NCI-H2227 (cell line): ENCODE data around the gene LRMDA.
"Not testable (repeated sequence)": the region's sequence is repeated elsewhere in the genome, so short reads cannot be mapped to it uniquely, and the experiment has no call there.

Source experiments
- DNase-seq: peaks from one replicate; lab custom pipeline; 2025; ENCODE audit not compliant: unreplicated experiment; lab: John Stamatoyannopoulos, UW

LRMDA gene

DNA sequence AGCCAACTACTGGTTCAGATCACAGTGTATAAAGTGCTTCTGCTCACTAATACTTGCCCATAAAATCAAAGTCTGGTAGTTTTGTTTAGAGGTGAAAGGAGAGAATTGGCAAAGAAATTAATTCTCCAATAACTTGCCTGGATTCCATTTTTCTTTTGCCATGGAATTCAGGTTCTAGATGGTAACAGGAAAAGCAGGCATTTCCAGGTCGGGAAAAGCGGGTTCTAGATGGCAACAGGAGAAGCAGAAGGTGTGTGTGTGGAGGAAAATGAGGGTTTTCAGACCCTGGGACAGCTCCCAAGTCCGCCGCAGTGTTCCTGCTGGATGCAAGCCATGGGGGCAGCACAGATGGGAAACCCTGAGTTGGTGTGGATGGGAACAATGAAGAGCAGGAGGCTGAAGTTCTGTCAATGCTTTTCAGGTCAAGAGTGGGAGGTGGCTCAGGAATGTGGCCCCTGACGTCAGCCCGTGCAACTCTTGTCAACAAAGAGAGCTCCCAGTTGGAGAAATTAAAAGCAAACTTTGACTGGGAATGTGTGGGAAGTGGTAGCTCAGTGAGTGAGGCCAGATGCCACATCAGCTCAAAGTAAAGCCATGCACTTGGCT lies 696.7 kb downstream of the LRMDA start:
- DNase-seq: no peak

DNA sequence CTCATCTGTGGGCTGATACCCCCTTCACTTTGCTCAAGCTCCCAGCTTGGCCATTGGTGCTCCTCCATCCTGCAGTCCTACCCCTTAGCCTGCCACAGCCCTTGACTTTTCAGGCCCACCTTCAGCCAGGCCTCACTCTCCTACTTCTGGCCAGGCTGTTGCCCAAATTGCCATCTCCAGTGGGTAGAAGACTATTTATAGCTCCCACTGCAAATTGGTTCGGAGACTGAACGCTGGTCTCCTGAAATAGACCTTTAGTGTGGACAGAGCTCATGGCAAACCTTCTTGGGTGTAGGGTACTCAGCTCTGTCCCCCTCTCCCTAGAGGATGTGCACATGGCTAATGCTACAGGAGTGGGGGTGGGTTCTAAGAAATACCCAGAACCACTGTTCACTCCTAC lies 697.8 kb downstream of the LRMDA start:
- DNase-seq: no peak

DNA sequence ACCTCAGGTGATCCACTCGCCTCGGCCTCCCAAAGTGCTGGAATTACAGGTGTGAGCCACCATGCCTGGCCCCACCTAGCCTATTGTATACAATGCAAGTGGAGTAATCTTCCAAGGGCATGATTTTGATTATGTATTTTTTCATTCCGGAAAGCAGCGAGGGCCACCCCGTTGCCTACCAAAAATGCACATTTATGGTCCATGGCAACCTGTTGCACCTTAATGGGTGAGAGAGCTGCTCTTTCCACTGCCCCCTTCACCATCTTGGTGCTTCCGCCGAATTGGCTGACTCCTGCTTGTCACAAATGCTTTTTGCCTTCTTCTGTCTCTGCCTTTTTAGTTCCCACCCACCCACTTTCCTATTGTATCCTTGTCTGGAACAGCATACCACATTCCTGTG lies 699.5 kb downstream of the LRMDA start:
- DNase-seq: no peak

DNA sequence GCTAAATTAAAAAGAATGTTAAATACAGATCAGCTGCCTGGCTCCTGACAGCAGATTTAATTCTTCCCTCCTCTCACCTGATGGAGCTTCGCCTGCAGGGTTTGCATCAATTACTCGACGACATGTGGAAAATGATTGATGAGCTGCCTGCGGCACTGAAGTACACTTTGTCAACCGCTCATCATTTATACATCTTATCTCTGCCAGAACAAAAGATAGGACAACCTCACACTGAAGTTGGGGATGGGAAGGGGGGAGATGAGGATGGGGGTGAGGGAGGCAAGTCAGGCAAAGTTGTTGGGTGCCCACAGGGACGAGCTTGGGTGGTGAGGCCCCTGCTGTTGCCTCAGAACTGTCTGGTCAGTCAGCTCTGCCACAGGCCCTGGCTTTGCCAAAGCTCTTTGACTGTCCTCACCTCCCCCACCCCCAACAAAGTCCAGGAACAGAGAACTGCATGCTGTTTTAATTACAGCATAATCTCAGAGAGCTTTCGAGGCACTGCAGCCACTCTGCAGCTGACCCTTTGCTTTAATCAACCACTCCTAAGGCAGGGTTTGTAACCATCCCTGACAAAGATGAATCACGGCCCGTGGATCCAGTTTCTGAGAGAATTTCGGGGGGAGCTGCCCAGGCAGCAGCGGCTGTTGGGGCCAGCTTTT lies 702.3 kb downstream of the LRMDA start:
- peak; percentile 67 for DNase-seq

DNA sequence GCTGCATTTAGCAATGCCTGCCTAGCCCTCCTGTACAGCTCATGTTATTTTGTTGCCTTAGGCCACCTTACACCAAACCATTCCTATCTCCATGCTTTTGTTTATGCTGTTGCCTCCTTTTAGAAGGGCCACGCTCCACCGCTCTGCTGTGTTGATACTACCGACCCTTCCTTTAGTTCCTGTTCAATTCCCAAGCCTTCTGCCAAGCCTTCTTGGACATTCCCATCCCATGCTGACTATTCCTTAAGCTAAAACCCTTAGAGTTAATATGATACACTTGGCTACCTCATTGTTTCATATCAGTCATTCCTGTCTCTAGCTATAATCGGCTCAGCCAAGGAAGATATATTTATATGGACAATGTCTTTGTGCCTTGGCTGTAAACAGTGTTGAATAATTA lies 705.5 kb downstream of the LRMDA start:
- DNase-seq: no peak

DNA sequence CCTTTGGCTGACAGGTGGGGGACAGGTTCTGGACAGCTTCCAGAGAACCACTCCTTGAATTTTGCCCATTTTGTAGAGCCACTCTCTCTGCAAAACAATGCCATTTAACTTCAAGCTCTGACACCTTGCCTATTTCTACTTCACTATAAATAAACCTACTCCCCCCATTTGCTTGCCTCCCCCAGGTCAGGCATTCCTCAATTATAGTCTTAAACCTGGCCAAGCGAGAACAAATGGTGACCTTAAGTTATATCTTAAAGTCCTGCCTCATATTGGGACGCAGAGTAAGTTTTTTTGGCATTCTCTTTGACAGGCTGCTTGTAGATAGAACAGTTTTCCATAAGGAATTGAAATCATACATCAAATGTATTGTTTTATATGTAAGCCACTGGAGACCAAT lies 706.9 kb downstream of the LRMDA start:
- no peak for DNase-seq

DNA sequence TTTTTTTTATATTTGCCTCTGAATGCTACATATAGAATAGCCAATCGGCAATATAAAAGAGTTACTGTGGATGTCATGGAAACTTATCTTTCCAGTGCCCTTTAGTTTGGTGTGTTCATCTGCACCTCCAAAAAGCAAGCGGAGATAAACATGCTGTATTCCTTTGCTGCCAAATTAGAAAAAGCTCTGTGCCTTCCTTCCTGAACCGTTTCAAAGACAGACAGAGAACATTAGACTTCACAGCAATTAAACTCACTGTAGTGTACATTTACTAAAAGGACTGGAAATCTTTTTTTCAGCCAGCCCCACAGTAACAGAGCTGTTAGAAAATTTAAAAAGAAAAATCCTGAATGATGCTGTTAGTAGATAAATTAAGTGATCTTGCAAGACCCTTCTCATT lies 707.5 kb downstream of the LRMDA start:
- DNase-seq: no peak

DNA sequence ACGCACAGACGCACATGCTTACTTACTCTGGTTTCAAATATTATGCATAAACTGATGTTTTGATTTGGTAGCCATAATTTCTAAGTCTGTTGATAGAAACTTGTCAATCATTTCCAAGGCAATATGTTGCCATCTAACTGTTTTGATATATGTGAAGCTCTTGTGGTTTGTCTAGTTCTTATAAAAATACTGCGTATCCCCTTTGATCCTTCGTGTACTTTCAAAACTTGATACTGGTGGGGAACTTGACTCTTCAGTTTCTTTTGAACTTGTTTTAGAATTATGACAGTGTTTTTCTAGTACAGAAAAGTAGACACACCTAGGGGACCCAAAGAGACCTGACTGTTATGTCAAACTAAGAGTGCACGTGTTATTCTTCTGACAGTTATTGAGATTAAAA lies 708.0 kb downstream of the LRMDA start:
- no peak for DNase-seq

DNA sequence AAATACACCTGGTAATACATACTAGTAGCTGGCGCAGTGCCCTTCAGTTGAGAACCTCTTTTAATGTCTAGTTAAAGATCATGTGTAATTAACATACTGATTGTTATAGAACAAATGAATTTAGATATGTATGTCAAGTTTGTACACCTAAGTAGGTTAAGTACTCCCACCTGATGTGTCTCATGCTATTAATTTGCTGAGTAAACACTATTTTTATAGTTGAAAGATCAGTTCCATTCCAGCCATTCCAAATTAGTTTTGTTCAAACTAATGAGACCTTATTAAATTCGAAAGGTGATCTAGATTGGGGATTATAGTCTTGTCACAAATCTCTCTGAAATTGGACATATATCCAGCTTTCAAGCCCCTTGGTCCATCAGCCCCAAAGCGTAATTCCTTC lies 710.0 kb downstream of the LRMDA start:
- DNase-seq: no peak

DNA sequence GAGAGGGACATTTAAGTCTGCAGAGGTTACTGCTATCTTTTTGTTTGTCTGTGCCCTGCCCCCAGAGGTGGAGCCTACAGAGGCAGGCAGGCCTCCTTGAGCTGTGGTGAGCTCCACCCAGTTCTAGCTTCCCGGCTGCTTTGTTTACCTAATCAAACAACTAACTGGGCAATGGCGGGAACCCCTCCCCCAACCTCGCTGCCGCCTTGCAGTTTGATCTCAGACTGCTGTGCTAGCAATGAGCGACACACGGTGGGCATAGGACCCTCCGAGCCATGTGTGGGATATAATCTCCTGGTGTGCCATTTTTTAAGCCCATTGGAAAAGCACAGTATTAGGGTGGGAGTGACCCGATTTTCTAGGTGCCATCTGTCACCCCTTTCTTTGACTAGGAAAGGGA lies 716.8 kb downstream of the LRMDA start:
- not testable (repeated sequence) for DNase-seq

DNA sequence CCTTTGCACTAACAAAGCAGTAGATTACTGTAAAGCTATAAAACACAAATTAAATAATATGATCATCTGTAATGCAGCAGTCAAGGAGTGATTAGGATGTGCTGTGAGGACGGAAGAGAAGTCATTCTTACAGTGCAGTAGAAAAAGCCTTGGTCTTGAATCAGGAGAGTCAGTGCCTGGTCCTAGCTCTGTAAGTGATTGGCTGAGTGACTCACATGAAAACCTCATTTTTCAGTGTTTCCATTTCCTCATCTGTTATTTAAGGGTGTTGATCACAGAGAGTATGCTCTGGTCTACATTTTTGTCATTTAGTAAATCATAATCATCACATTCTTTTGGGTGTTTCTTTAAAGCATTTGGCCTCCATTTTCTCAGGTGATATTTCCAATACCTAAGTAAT lies 717.8 kb downstream of the LRMDA start:
- DNase-seq: no peak

DNA sequence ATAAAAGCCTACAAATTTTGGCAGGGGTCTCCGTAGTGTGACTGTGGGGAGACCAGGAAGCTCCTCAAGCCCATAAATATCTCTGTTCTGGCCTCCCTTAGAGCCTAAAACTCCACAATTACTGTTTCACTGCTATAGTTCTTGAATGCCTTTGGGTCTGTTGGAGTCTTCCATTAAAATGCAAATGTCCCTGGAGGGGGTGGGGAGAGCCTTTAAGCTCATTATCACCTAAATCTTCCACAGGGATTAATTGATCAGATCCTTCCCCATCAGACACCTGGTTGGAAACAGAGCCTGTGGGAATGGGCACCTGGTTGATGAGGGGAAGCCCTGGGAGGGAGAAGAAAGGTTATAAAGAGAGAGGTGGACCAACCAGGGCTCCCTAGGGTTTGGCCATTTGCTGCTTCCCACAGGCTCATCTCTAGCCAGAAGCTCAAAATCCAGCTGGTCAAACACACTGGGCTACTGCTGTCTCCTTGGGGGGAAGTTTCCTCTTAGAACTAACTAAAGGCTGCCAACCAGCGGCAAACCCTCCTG lies 718.2 kb downstream of the LRMDA start:
- DNase-seq: no peak

DNA sequence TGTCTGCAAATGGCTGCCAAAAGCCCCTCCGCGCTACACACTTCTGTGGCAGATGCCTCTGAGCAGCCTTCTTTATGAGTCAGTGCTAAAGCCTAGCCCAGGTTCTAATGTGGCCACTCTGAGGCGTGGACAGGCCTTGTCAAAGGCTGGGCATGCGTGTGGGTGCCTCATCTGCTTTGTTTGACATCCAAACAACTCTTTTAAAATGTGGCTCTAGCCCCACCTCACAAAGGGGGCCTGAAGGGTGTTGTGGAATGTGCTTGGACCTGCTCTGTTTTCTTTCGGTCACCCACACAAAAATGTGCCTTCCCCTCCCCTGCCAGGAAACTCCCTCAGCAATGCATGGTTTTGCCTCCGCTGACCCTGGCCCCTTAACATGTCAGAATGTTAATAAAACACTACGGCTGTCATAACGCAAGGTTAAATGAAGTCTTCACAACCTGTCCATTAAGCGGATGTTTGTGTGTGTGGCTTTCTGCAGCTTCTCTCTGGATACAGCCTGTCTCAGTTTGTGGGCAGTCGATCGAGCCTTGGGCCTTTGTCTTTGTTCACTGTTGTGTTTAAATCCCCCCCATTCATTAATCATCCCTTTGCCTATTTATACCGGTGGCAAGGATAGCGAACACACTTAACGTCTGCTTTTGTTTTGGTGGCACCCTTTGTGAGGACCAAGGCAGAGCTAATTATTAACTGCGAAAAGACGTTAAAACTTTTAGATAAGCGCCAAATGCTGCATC lies 718.9 kb downstream of the LRMDA start:
- no peak for DNase-seq

DNA sequence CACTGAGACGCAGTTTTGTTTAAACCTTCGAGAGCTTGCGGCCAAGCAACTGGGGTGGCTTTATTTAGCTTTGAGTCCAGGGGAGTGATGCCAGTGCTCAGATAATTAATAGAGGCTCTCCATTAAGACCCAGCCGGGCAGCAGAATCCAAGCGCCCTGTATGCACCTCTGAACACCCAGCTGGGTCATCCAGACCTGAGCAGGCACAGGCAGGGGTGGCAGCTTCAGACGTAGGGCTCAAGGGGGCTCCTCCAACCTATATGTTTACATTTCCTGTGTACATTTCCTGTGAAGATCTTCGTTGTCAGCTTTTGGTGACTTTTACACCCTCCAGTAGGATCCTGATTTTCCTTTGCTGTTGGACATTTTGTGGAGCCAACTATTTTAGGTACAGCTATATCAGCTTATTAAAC lies 719.5 kb downstream of the LRMDA start:
- DNase-seq: no peak

DNA sequence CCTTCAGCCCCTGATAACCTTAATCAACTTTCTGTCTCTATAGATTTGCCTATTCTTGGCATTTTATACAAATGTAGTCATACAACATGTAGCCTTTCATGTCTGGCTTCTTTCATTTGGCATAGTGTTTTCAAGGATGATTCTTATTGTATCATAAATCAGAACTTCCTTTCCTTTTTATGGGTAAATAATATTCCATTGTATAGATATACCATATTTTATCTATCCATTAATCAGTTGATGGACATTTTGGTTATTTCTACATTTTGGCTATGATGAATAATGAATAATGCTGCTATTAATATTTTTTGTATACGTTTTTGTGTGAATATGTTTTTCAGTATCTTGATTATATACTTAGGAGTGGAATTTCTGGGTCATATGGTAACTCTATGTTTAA lies 720.8 kb downstream of the LRMDA start:
- DNase-seq: no peak

DNA sequence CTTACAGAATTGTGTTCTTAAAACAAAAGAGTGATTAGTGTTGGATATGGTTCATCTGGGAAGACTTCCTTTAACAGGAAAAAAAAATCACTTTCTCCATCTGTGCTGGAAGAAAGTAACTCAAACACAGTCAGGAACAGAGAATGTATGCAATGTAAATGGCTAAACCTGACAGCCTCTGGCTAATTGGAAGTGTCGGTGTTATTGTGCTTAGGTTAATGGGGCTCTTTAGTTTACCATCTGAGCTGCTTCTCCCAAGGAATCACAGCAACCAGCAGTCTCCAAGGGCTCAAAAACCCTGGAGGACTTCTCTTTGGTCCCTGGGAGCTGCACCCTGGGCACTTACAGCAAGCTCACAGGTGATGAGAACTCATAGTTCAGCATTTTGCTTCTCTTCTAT lies 724.5 kb downstream of the LRMDA start:
- DNase-seq: no peak

DNA sequence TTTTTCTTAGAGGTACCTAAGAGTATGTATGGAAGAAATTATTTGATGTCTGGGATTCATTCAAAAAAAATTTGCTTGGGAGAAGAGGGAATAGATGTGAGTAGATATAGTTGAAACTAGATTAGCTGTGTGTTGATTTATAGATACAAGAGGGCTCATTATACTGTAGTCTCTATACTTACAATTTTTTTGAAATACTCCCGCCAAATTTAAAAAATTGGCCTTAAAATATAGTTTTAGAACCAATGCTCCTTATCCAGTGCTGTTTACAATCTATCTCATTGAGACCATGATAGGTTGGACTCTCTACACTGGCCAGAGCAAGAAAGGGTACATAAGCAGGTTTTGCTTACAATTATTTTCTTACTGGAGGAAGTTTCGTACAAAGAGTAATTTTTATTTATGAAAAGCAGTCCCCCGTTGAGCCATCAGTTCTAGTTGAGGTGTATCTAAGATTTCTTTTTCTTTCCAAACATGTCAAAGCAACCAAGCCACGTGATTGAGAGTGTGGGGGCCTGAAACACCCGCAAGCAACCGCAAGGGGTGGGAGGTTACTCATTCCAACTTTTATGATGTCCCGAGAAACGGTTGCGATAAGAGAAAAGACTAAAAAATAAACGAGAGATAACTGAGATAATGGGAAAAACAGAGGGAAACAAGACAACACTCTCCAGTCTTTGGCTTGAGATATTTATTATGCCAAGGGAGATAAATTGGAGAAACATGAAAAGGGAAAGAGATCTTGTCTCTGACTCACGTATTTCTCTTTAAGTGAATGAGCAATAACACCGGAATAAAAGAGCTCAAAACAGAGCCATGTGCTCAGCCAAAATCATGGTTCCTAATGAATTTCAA lies 729.2 kb downstream of the LRMDA start:
- DNase-seq: no peak

DNA sequence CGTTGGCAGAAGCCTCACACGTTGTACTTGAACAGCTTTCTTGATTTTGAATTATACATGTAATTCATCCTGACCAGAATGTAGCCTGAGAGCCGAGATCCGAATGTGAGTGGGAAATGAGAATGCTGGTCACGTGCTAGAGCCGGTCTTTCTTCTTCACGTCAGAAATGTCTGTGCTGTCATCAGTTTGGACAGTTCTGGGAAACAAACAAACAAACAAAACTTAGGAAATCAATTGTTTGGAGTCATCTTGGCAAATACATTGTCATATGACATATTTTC lies 729.8 kb downstream of the LRMDA start:
- DNase-seq: no peak

DNA sequence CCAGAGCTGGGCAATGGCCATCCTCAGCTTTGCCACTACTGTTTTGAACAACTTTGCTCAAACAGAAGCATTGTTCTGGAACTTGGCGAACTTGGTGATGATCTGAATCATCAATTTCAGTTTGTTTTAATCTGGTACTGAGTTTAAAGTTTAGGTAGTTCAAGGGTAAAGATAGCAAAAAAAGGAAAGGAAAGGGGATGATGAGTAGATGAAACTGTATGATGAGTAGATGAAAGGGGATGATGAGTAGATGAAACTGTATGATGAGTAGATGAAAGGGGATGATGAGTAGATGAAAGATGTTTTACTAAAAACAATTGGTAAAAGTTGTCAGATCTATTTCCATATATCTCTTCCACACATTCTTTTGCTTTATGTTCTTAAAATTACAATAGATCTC lies 737.0 kb downstream of the LRMDA start:
- no peak for DNase-seq

DNA sequence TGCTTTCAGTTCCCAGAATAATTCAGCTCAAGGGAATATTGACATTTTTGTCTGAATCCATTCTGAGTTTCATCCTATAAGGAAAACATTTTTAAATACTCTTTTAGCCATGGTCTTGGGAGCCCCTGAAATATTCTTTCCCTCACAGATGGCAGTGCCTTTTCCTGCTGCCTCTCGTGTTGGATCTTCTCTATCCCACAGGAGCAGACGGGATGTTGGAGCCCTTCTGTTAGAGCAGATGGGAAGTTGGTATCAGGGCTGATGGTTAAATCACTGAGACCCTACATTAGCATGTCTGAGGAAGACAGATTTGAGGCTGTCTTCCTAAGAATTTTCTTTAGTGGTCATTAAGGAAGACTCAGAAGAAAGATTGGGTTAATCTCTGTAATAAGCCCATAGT lies 737.8 kb downstream of the LRMDA start:
- no peak for DNase-seq

DNA sequence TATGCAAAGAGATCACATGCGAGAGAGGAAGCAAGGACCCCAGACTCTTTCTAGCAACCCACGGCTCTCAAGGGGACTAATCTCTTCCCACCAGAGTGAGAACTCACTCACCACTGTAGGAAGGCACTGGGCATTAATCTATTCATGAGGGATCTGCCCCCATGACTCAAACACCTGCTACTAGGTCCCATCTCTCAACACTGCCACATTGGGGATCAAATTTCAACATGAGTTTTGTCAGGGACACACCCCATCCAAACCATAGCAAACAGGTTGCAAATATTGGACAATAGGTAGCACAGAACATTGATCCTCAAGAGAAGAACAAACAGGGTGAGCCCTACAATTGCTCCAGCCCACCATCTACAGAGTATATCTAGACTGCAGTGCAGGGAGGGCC lies 740.6 kb downstream of the LRMDA start:
- no peak for DNase-seq
